Measurements from ENCODE around the gene NAIF1.
"Not testable (repeated sequence)": the region's sequence is repeated elsewhere in the genome, so short reads cannot be mapped to it uniquely, and the experiment has no call there.

NAIF1 gene

GRCh38 chr9:128066713-128067644 lies at the start of gene NAIF1:
TSS of gene NAIF1 (minus strand) at chr9:128067320. CDS start at chr9:128067101, 219 bp downstream.
- peak; percentile 96 for DNase-seq

GRCh38 chr9:128116104-128117083 lies 49.3 kb upstream of the NAIF1 start:
- DNase-seq, result no peak

GRCh38 chr9:128115187-128116103 lies 48.3 kb upstream of the NAIF1 start:
- DNase-seq, result no peak

- no peak for DNase-seq
Observed at GRCh38 chr9:128114326-128115186, 47.4 kb upstream of the NAIF1 start.

GRCh38 chr9:128113526-128114325 lies 46.6 kb upstream of the NAIF1 start:
- DNase-seq, result no peak

- DNase-seq, result not testable (repeated sequence)
Observed at GRCh38 chr9:128111726-128112125, 44.6 kb upstream of the NAIF1 start.

GRCh38 chr9:128109050-128109709 lies 42.1 kb upstream of the NAIF1 start:
- no peak for DNase-seq

- no peak for DNase-seq
Observed at GRCh38 chr9:128108269-128109049, 41.3 kb upstream of the NAIF1 start.

GRCh38 chr9:128107468-128108268 lies 40.5 kb upstream of the NAIF1 start:
- no peak for DNase-seq

- no peak for DNase-seq
Observed at GRCh38 chr9:128106940-128107467, 39.9 kb upstream of the NAIF1 start.

- DNase-seq, result no peak
Observed at GRCh38 chr9:128106181-128106939, 39.2 kb upstream of the NAIF1 start.

GRCh38 chr9:128105538-128106175 lies 38.5 kb upstream of the NAIF1 start:
- DNase-seq, result no peak

GRCh38 chr9:128104171-128104618 lies 37.1 kb upstream of the NAIF1 start:
- peak; percentile 74 for DNase-seq

GRCh38 chr9:128103589-128103962 lies 36.5 kb upstream of the NAIF1 start:
- DNase-seq, result no peak

- peak; percentile 19 for DNase-seq
Observed at GRCh38 chr9:128102861-128103588, 35.9 kb upstream of the NAIF1 start.

GRCh38 chr9:128102196-128102595 lies 35.1 kb upstream of the NAIF1 start:
- no peak for DNase-seq

Measured in SHP77 treated with DMSO at 0.1 percent for 48 hours (cell line).